Kidney glomerular epithelial cell (primary cell): ENCODE data around the gene MLLT3.
A peak's percentile ranks its signal among the peaks of the same experiment; 100 is the strongest.

Experiments used
- DNase-seq: peaks from one replicate; lab custom pipeline; 2025; lab: John Stamatoyannopoulos, UW

The MLLT3 gene

GRCh38 chr9:20303996-20304395 lies 318.3 kb downstream of the MLLT3 start:
- DNase-seq: no peak

GRCh38 chr9:20303066-20303465 lies 319.2 kb downstream of the MLLT3 start:
- DNase-seq: no peak

- DNase-seq: no peak
Measured at GRCh38 chr9:20302197-20302596, 320.1 kb downstream of the MLLT3 start.

DNA sequence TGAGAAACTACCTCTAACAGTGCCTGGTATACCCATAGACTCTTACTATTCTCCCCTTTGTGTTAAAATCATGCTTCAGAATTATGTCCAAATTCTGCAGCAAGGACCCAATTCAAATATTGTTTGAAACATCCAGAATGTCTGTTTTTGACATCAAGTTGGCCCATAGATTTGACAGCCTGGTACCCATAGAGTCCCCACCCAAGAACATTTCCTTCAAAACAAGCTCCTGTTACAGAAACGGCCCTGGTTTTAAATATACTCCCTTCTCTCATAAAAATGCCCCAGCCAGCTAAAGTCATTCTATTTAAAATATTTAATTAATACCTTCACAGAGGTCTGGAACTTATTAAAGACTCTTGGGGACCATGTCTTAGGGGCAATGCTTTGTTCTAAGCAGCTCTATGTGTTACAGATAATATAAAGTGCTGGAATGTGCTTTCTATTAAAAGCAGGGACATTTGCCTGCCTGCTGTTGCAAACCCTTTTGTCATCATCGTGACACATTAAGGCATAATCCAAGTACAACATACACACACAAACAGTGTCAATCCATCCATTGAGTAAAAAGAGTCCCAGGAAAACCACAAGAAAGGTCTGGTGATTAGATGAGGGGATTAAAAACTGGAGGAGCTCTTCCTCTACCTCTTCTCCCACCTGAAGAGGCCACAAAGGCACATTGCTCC lies 321.7 kb downstream of the MLLT3 start:
- DNase-seq: no peak

DNA sequence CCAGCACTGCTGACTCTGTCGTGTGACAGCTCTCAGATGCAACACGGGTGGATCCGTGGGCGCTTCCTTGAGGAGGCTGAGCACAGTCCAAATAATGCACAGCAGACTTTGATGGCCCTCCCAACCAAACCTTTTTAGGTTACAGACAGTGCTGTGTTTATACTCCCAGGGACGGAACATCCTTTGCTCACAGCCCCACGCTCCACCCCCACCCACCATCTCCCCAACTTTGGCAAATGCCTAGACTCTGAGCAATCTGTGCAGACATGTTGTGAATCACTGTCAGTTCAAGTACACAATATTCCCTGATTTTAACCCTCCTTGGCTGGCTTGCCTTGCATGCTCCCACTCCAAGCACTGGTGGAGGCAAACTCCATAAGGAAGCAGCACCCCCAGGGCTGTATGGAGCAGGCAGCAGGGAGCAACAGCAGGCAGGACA lies 324.6 kb downstream of the MLLT3 start:
- DNase-seq: peak; percentile 8

DNA sequence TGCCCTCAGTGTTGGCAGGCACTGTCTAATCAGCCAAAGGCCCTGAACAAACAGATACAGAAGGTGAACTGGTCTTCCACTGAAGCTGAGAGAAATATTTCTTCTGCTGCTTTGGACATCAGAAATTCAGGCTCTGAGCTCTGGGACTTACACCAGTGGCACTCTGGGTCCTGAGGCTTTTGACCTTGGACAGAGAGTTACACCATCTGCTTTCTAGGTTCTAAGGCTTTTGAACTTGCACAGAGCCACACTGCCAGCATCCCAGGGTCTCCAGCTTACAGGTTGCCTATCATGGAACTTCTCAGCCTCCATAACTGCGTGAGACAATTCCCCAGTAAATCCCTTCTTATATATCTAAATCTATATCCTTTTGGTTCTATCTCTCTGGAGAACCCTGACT lies 326.7 kb downstream of the MLLT3 start:
- DNase-seq: no peak

DNA sequence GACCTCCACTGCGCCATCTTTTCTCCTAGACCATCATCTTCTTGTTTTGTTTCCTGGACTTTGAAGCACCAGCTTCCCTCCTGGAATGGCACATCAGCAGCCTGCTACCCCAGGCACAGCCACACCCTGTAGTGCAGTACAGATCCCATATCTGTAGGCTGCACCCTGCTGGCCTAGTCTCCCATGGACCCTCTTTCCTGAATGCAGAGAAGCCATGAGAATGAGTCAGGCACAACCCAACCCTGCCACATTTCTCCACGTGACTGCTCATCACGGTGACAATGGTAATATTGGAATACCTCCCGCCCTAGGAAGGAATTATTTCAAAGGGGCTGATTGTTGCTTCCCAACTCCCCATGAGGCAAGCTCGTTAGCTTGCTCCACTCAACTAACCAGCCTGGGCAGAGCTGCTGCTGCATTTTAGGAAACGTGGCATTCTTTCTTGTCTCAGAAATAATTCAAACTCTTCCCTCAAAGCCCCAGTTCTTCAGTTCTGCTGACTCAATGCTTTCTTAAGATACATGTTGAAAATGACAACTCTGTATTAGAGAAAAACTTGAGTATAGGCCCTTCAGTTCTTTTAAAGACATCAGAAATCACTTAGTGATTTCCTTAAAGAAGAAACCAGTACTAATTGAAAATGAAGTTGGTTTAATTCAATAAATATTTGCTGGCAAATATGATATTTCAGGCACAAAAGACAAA lies 328.1 kb downstream of the MLLT3 start:
- no peak for DNase-seq

- DNase-seq: peak; percentile 36
Measured at GRCh38 chr9:20292002-20292401, 330.3 kb downstream of the MLLT3 start.
